Astrocyte of the spinal cord (primary cell): ENCODE measurements around the gene CEND1.

Experiments used
- DNase-seq: peaks from one replicate; pipeline ENCODE4 v3.0.0; 2011; ENCODE audit warnings: low read depth, low spot score
- H3K4me3 ChIP-seq: 2 replicates; pipeline ENCODE4 v1.5.1; 2011; ENCODE audit warnings: low read depth, mild to moderate bottlenecking, low read length, moderate library complexity
- CTCF ChIP-seq: IDR thresholded peaks from 2 replicates; pipeline ENCODE4 v1.5.1; 2012; ENCODE audit warnings: low read depth, mild to moderate bottlenecking, low read length, inconsistent platforms
- in situ Hi-C: cut with HindIII; loops from 2 replicates; pipeline ENCODE4 v1.10.0; 2017; ENCODE audit warnings: low sequenced_read_pairs

Gene CEND1

GRCh38 chr11:827146-827896, 37.4 kb upstream of the CEND1 start:
- in situ Hi-C loops, result no loop called here
- no peak for TF ChIP-seq CTCF
- H3K4me3 ChIP-seq, result no peak overlapping the region
- DNase-seq, result no peak

GRCh38 chr11:826836-827145, 36.9 kb upstream of the CEND1 start:
- TF ChIP-seq CTCF, result no peak
- in situ Hi-C loops, result no loop called here
- peak overlapping the region; percentile 15 for H3K4me3 ChIP-seq
- DNase-seq, result no peak

- in situ Hi-C loops, result no loop called here
- no peak for DNase-seq
- no peak overlapping the region for H3K4me3 ChIP-seq
- no peak for TF ChIP-seq CTCF
Measured at GRCh38 chr11:826227-826621, 36.3 kb upstream of the CEND1 start.

- TF ChIP-seq CTCF, result no peak
- DNase-seq, result no peak
- no peak overlapping the region for H3K4me3 ChIP-seq
- in situ Hi-C loops, result no loop called here
Measured at GRCh38 chr11:825366-826226, 35.7 kb upstream of the CEND1 start.

GRCh38 chr11:824942-825341, 35.1 kb upstream of the CEND1 start:
- no peak for TF ChIP-seq CTCF
- in situ Hi-C loops, result no loop called here
- DNase-seq, result no peak
- H3K4me3 ChIP-seq, result no peak overlapping the region

- no peak for DNase-seq
- TF ChIP-seq CTCF, result no peak
- no peak overlapping the region for H3K4me3 ChIP-seq
- in situ Hi-C loops, result no loop called here
Measured at GRCh38 chr11:824292-824880, 34.5 kb upstream of the CEND1 start.
